ENCODE data around the gene NANOS2. TPM values are rescaled to one million over a fixed set of nuclear protein-coding genes. Genes with fewer than 3 reads are reported as not detected.

The NANOS2 gene
- total RNA-seq, 2 donors from 2014 or later = not detected

DNA sequence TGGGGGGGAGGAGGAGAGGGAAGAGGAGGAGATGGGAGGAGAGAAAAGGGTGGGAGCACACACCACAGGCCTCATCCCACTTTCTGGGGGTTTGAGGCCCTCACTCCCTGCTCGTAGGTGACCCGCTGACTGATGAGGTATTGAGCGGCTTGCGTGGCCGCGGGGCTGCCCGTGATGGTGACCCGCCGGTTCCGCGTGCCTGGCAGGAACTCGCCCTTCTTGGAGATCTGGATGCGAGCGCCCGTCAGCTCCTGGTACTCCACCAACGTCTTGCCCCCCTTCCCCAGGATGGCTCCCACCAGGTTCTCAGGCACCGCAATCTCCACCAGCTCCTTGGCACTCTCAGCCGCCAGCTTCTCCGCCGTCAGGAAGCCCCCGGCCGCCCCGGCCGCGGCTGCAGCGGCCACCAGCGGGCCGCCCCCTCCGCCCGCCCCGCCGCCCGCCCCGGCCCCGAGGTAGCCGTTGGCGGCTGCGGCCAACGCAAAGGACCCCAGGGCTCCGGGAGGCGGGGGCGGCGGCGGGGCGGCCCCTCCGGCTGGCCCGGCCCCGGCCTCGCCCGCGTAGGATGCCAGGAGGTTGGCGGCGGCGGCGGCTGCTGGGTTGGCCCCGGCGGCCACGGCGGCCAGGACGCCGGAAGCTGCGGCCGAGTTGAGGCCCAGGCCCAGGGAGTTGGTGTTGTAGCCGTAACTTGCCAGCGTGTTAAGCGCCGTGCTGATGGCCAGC, 25.4 kb upstream of the NANOS2 start:
- no peaks in the 10 kb centered on the region for H3K36me3 Mint-ChIP-seq (ENCODE audit: low read depth)
- peaks cover 6% of the 10 kb centered on the region for H3K4me1 Mint-ChIP-seq
- peaks cover 24% of the 10 kb centered on the region for H3K27me3 Mint-ChIP-seq
- H3K27ac Mint-ChIP-seq = no peak overlapping the region
- no peak overlapping the region for H3K4me3 Mint-ChIP-seq
- peaks cover 3% of the 10 kb centered on the region for H3K9me3 Mint-ChIP-seq
- ATAC-seq (replicated peaks) = no peak

DNA sequence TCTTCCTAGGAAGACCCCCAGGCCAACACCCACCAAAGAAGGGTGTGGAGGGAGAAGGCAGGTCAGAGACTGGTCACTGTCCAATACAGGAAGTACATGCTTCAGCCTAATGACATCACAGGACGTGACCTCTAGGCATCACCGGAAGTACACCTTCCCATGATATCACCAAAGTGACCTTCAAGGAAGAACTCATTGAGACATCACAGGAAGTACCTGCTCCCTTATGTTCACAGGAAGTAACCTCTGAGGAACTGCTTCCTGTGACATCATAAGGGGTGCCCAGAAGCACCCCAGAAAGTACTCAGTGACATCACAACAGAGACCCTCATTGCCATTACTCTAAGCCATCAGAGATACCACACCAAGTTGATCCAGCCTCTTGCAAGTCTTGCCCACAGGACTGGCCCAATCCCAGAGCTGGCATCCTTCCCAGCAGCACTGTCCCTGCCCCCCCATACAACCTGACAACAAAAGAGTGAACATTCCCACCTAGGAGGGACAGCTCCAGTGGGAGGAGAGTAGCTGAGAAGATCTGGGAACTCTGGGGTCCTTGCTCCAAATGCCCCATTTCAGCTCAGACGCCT, 24.2 kb upstream of the NANOS2 start:
- Mint-ChIP-seq H3K36me3 (ENCODE audit: low read depth) (no peaks in the 10 kb centered on the region), H3K27me3 (peaks cover 28% of the 10 kb centered on the region), H3K27ac (no peak overlapping the region), H3K4me1 (peaks cover 6% of the 10 kb centered on the region), H3K4me3 (no peak overlapping the region), H3K9me3 (peaks cover 3% of the 10 kb centered on the region)
- no peak for ATAC-seq (replicated peaks)

- Mint-ChIP-seq H3K36me3 (ENCODE audit: low read depth) (no peaks in the 10 kb centered on the region), H3K9me3 (peaks cover 3% of the 10 kb centered on the region), H3K4me3 (no peak overlapping the region), H3K27me3 (peaks cover 40% of the 10 kb centered on the region), H3K4me1 (peaks cover 6% of the 10 kb centered on the region), H3K27ac (no peak overlapping the region)
- ATAC-seq (replicated peaks) = no peak
Observed at GRCh38 chr19:45935267-45935666, 20.7 kb upstream of the NANOS2 start.

DNA sequence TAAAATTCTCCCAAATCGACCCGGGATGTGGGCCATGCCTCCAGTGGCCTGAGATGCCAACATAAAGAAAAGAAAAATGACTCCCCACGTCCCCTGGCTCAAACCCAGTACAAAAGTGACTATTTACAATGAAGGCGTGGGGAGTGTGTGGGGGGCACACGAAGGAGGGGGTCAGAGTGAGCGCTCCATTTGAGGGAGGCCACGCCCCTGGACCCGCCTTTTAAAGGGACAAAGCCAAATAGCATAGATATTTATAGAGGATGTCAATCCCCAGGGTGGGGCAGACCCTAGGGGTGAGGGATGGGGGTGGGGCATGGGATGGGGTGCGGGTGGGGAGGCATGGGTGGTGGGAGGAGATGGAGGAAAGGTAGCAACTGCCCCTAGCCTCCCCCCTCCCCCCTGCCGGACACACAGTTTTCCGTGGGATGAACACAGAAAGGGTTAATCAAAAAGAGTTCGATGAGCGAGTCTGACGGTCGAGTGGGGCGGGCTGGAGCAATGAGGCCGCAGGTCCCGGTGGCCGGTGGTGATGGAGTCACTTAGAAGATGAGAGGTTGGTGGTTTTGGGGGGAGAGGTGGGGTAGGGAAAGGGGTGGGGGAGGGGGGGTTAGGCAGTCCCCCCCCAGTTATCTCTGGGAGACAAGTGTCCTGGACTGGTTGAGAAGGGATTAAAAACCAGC, 20.1 kb upstream of the NANOS2 start:
- no peak for ATAC-seq (replicated peaks)
- H3K9me3 Mint-ChIP-seq = peaks cover 3% of the 10 kb centered on the region
- peaks cover 41% of the 10 kb centered on the region for H3K27me3 Mint-ChIP-seq
- H3K36me3 Mint-ChIP-seq (ENCODE audit: low read depth) = no peaks in the 10 kb centered on the region
- H3K4me3 Mint-ChIP-seq = no peak overlapping the region
- H3K27ac Mint-ChIP-seq = no peak overlapping the region
- H3K4me1 Mint-ChIP-seq = peaks cover 6% of the 10 kb centered on the region

DNA sequence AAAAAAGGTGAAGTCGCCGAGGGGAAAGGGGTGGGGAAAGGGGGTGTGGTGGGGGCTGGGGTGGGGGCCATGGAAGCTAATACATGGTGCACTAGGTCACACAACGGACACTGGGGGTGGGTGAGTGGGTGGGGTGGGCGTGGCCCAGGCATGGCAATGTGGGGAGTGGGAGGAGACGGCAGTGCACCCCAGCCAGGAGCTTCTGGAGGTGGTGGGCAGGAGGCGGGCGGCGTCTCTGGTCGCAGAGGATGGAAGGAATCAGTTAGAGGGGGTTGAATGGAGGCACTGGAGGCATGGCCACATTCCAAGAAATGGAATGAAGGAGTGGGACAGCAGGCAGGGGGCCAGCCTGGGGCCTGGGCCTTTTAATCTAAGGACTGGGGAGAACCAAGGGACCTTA, 19.2 kb upstream of the NANOS2 start:
- peaks cover 6% of the 10 kb centered on the region for H3K4me1 Mint-ChIP-seq
- no peak overlapping the region for H3K4me3 Mint-ChIP-seq
- H3K27me3 Mint-ChIP-seq = peaks cover 37% of the 10 kb centered on the region
- ATAC-seq (replicated peaks) = no peak
- H3K36me3 Mint-ChIP-seq (ENCODE audit: low read depth) = no peaks in the 10 kb centered on the region
- peaks cover under 1% of the 10 kb centered on the region for H3K9me3 Mint-ChIP-seq
- no peak overlapping the region for H3K27ac Mint-ChIP-seq

DNA sequence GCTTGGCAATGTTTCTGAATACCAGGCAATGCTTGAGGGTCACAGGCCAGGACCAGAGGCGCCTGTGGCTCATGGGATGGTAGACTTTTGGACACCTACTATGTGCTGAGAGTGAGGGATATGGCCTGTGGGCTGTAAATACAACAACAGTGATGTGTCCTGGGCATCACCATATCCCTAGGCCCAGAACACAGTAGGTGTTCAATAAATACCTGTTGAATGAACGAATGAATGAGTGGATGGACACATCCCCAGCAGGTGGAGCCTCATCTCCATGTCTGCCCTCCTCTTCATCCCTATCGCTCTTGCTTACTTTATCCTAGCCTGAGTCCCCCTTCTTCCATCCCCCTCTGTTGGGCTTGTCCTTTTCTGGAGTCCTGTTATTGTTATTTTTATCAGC, 16.5 kb upstream of the NANOS2 start:
- no peaks in the 10 kb centered on the region for H3K36me3 Mint-ChIP-seq (ENCODE audit: low read depth)
- peaks cover 30% of the 10 kb centered on the region for H3K27me3 Mint-ChIP-seq
- H3K9me3 Mint-ChIP-seq = no peaks in the 10 kb centered on the region
- H3K4me1 Mint-ChIP-seq = peaks cover 5% of the 10 kb centered on the region
- ATAC-seq (replicated peaks) = no peak
- peak overlapping the region; percentile 9 for H3K27ac Mint-ChIP-seq
- no peak overlapping the region for H3K4me3 Mint-ChIP-seq

DNA sequence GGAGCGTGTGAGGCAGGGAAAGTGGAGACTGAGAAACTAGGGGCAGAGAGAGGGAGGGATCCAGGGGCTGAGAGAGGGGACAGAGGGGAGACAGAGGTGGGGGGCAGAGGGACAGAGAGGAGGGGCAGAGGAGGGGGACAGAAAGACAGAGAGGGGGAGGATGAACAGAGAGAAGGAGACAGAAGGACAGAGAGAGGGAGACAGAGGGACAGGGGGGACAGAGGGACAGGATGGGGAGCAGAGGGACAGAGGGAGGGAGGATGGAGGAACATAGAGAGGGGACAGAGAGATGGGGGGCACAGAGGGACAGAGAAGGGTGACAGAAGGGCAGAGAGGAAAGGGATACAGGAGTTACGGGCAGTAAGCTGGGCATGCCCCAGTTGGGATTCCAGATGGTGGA, 14.7 kb upstream of the NANOS2 start:
- no peak overlapping the region for H3K27ac Mint-ChIP-seq
- H3K9me3 Mint-ChIP-seq = no peaks in the 10 kb centered on the region
- H3K36me3 Mint-ChIP-seq (ENCODE audit: low read depth) = no peaks in the 10 kb centered on the region
- H3K4me3 Mint-ChIP-seq = no peak overlapping the region
- peaks cover 5% of the 10 kb centered on the region for H3K4me1 Mint-ChIP-seq
- H3K27me3 Mint-ChIP-seq = peaks cover 17% of the 10 kb centered on the region
- ATAC-seq (replicated peaks) = no peak

GRCh38 chr19:45927565-45928261, 13.1 kb upstream of the NANOS2 start:
- peak overlapping the region; percentile 70 for H3K4me3 Mint-ChIP-seq
- peak overlapping the region; percentile 12 for H3K27ac Mint-ChIP-seq
- H3K27me3 Mint-ChIP-seq = peaks cover 13% of the 10 kb centered on the region
- no peaks in the 10 kb centered on the region for H3K36me3 Mint-ChIP-seq (ENCODE audit: low read depth)
- H3K9me3 Mint-ChIP-seq = no peaks in the 10 kb centered on the region
- peaks cover 5% of the 10 kb centered on the region for H3K4me1 Mint-ChIP-seq
- ATAC-seq (replicated peaks) = peak; percentile 99

DNA sequence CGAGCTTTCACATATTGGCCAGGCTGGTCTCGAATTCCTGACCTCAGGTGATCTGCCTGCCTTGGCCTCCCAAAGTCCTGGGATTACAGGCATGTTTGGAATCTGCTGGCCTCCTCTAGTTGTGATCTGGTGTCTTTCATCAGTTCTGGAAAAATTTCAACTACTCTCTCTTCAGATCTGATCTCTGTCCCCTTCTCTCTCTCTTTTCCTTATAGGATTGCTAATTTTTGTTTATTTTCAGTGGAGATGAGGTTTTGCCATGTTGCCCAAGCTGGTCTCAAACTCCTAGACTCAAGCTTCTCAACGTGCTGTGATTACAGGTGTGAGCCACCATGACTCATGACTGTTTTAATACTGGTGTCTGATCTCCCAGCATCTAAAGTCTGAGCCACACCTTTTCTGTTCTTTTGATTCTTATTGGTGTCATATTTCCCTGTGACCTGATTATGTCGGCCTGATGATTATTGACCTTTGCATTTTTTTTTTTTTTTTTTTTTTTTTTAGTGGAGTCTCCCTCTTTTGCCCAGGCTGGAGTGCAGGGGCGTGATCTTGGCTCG, 10.4 kb upstream of the NANOS2 start:
- H3K36me3 Mint-ChIP-seq (ENCODE audit: low read depth) = no peaks in the 10 kb centered on the region
- peaks cover 5% of the 10 kb centered on the region for H3K4me1 Mint-ChIP-seq
- peaks cover 3% of the 10 kb centered on the region for H3K27me3 Mint-ChIP-seq
- H3K27ac Mint-ChIP-seq = no peak overlapping the region
- no peaks in the 10 kb centered on the region for H3K9me3 Mint-ChIP-seq
- ATAC-seq (replicated peaks) = no peak
- no peak overlapping the region for H3K4me3 Mint-ChIP-seq

DNA sequence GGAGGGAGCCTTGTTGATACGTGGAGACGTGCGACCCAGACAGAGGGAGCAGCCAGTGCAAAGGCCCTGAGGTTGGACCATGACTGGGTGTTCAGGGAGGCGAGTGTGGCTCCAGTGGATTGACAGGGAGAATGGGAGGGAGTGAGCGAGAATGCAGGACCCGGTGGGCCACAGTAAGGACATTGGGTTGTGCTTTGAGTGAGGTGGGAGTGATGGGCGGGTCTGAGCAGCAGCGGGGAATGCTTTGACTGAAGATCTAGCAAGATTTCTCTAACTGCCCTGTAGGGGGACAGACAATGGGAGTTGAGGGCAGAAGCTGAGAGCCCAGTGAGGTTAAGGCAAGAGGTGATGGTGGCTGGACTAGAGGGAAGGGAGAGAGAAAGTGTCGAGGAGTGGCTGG, 7.7 kb upstream of the NANOS2 start:
- peak; percentile 13 for ATAC-seq (replicated peaks)
- Mint-ChIP-seq H3K9me3 (no peaks in the 10 kb centered on the region), H3K4me1 (no peaks in the 10 kb centered on the region), H3K4me3 (no peak overlapping the region), H3K27ac (no peak overlapping the region), H3K27me3 (peaks cover 7% of the 10 kb centered on the region), H3K36me3 (ENCODE audit: low read depth) (no peaks in the 10 kb centered on the region)

GRCh38 chr19:45920458-45920857, 5.9 kb upstream of the NANOS2 start:
- H3K4me1 Mint-ChIP-seq = peaks cover 3% of the 10 kb centered on the region
- no peak overlapping the region for H3K27ac Mint-ChIP-seq
- H3K9me3 Mint-ChIP-seq = no peaks in the 10 kb centered on the region
- peak; percentile 36 for ATAC-seq (replicated peaks)
- H3K36me3 Mint-ChIP-seq (ENCODE audit: low read depth) = no peaks in the 10 kb centered on the region
- H3K27me3 Mint-ChIP-seq = peaks cover 11% of the 10 kb centered on the region
- no peak overlapping the region for H3K4me3 Mint-ChIP-seq

DNA sequence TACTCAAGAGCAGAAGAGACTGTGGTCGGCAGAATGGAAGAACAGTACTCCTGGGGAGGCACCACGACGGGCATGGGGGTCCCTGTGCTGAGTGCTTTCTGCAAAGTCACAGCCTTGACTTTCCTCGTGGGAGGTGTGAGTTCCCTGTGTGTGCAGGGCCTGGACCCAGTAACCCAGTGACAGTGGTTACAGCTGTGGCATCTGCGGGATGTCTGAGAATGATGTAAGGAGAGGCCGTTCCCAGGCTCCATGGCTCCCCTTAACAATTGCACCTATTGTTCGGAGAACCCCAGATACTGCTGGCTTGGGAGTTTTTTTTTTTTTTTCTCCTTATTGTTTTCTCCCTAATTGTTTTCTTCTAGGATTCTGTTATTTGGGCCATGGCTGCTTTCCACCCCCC, 5.1 kb upstream of the NANOS2 start:
- no peaks in the 10 kb centered on the region for H3K9me3 Mint-ChIP-seq
- ATAC-seq (replicated peaks) = no peak
- H3K4me3 Mint-ChIP-seq = no peak overlapping the region
- peaks cover 11% of the 10 kb centered on the region for H3K27me3 Mint-ChIP-seq
- no peak overlapping the region for H3K27ac Mint-ChIP-seq
- no peaks in the 10 kb centered on the region for H3K36me3 Mint-ChIP-seq (ENCODE audit: low read depth)
- peaks cover 3% of the 10 kb centered on the region for H3K4me1 Mint-ChIP-seq

DNA sequence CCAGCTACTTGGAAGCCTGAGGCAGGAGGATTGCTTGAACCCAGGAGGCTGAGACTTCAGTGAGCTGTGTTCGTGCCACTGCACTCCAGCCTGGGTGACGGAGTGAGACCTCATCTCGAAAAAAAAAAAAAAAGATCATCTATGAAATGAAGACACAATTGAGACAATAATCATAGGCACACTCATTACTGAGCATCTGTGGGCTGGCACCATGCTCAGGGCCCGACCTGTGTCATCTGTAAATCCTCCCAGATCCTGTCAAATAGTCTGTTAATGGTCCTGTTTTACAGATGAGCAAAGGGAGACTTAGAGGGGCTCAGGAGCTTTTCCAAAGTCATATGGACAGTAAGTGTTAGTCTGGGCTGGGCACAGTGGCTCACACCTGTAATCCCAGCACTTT, 4.1 kb upstream of the NANOS2 start:
- H3K4me3 Mint-ChIP-seq = no peak overlapping the region
- H3K36me3 Mint-ChIP-seq (ENCODE audit: low read depth) = no peaks in the 10 kb centered on the region
- H3K27ac Mint-ChIP-seq = no peak overlapping the region
- peaks cover 3% of the 10 kb centered on the region for H3K4me1 Mint-ChIP-seq
- peak; percentile 30 for ATAC-seq (replicated peaks)
- H3K27me3 Mint-ChIP-seq = peaks cover 12% of the 10 kb centered on the region
- no peaks in the 10 kb centered on the region for H3K9me3 Mint-ChIP-seq

- Mint-ChIP-seq H3K4me3 (no peak overlapping the region), H3K27ac (no peak overlapping the region), H3K9me3 (no peaks in the 10 kb centered on the region), H3K27me3 (peaks cover 18% of the 10 kb centered on the region), H3K36me3 (ENCODE audit: low read depth) (no peaks in the 10 kb centered on the region), H3K4me1 (peaks cover 3% of the 10 kb centered on the region)
- peak; percentile 82 for ATAC-seq (replicated peaks)
Observed at GRCh38 chr19:45917421-45918091, 3.0 kb upstream of the NANOS2 start.
